WTC11 (cell line): Measurements from ENCODE around the gene KDF1. TPM values are rescaled to one million over a fixed set of nuclear protein-coding genes. Genes with fewer than 3 reads are reported as not detected.

Experiments
- ATAC-seq: fragments of 200-7000 bp; cut with Tn5 transposase; 2 replicates; pipeline ENCODE4 v1.10.0; 2021; ENCODE audit warnings: mild to moderate bottlenecking, moderate library complexity
- CTCF ChIA-PET: fragments of 300-600 bp; sonication (Branson Sonifier 250); formaldehyde crosslinking; loops from one replicate; lab custom pipeline; 2021; ENCODE audit warnings: antibody characterized with exemption; lab: Charles Lee
- POLR2A ChIA-PET: fragments of 350-600 bp; sonication (Branson Sonifier 250); formaldehyde crosslinking; loops from one replicate; lab custom pipeline; 2021; ENCODE audit warnings: antibody characterized with exemption; lab: Charles Lee
- DNase-seq: peaks from one replicate; pipeline ENCODE4 v3.0.0; 2021; ENCODE audit warnings: low spot score
- H3K27ac Mint-ChIP-seq: 2 replicates; pipeline ENCODE4 v1.8.0; 2021; ENCODE audit warnings: mixed read lengths
- H3K27me3 Mint-ChIP-seq: 2 replicates; pipeline ENCODE4 v1.8.0; 2021; ENCODE audit warnings: low read depth, mild to moderate bottlenecking, moderate library complexity, mixed read lengths
- H3K36me3 Mint-ChIP-seq: 2 replicates; pipeline ENCODE4 v1.8.0; 2021; ENCODE audit warnings: mixed read lengths
- H3K4me1 Mint-ChIP-seq: 2 replicates; pipeline ENCODE4 v1.8.0; 2022; ENCODE audit warnings: mixed read lengths
- H3K4me3 Mint-ChIP-seq: 2 replicates; pipeline ENCODE4 v1.8.0; 2021; ENCODE audit warnings: mild to moderate bottlenecking, moderate library complexity, mixed read lengths
- H3K9me3 Mint-ChIP-seq: 2 replicates; pipeline ENCODE4 v1.8.0; 2021; ENCODE audit warnings: mixed read lengths
- ATF1 ChIP-seq: sonication (generic); formaldehyde crosslinking; IDR thresholded peaks from 2 replicates; pipeline ENCODE4 v1.8.1; 2023; ENCODE audit warnings: mild to moderate bottlenecking, moderate library complexity, missing genetic modification reagents
- CBFB ChIP-seq: sonication (generic); formaldehyde crosslinking; IDR thresholded peaks from 2 replicates; pipeline ENCODE4 v1.8.1; 2022; ENCODE audit warnings: mild to moderate bottlenecking, low read depth, missing genetic modification reagents
- CREB1 ChIP-seq: sonication (generic); formaldehyde crosslinking; IDR thresholded peaks from 2 replicates; pipeline ENCODE4 v1.8.0; 2023; ENCODE audit warnings: mild to moderate bottlenecking, missing genetic modification reagents
- FOXK1 ChIP-seq: sonication (generic); formaldehyde crosslinking; IDR thresholded peaks from 2 replicates; pipeline ENCODE4 v1.8.0; 2022; ENCODE audit warnings: mild to moderate bottlenecking, moderate library complexity, missing genetic modification reagents
- FOXP1 ChIP-seq: sonication (generic); formaldehyde crosslinking; IDR thresholded peaks from 2 replicates; pipeline ENCODE4 v1.8.0; 2022; ENCODE audit warnings: missing genetic modification reagents, mild to moderate bottlenecking, moderate library complexity, borderline replicate concordance
- NR1H2 ChIP-seq: sonication (generic); formaldehyde crosslinking; IDR thresholded peaks from 2 replicates; pipeline ENCODE4 v1.9.0; 2021; ENCODE audit warnings: mild to moderate bottlenecking, moderate library complexity, missing genetic modification reagents
- SMAD3 ChIP-seq: sonication (generic); formaldehyde crosslinking; IDR thresholded peaks from 2 replicates; pipeline ENCODE4 v1.8.0; 2022; ENCODE audit warnings: missing genetic modification reagents, mild to moderate bottlenecking, borderline replicate concordance
- SP1 ChIP-seq: sonication (generic); formaldehyde crosslinking; conservative IDR thresholded peaks from 2 replicates; pipeline ENCODE4 v1.8.1; 2022; ENCODE audit warnings: missing genetic modification reagents
- ZNF121 ChIP-seq: sonication (generic); formaldehyde crosslinking; IDR thresholded peaks from 2 replicates; pipeline ENCODE4 v1.8.0; 2023; ENCODE audit warnings: missing genetic modification reagents
- ZNF138 ChIP-seq: sonication (generic); formaldehyde crosslinking; conservative IDR thresholded peaks from 2 replicates; pipeline ENCODE4 v1.8.1; 2022; ENCODE audit warnings: mild to moderate bottlenecking, moderate library complexity, missing genetic modification reagents
- ZNF219 ChIP-seq: sonication (generic); formaldehyde crosslinking; IDR thresholded peaks from 2 replicates; pipeline ENCODE4 v1.8.0; 2023; ENCODE audit warnings: missing genetic modification reagents, mild to moderate bottlenecking, borderline replicate concordance
- ZNF396 ChIP-seq: fragments of 250-450 bp; sonication (Bioruptor Pico); IDR thresholded peaks from 2 replicates; pipeline ENCODE4 v1.8.0; 2021; ENCODE audit warnings: mild to moderate bottlenecking, moderate library complexity, borderline replicate concordance
- ZNF423 ChIP-seq: fragments of 250-450 bp; sonication (Bioruptor Pico); IDR thresholded peaks from 2 replicates; pipeline ENCODE4 v2.1.2; 2022; ENCODE audit warnings: mild to moderate bottlenecking, moderate library complexity
- total RNA-seq: library from RNA; stranded (reverse); gene quantifications from 3 replicates; pipeline ENCODE4 v1.2.3, GENCODE V29; 2021
- TF ChIP-seq, protein P1 (sequence below): sonication (generic); formaldehyde crosslinking; conservative IDR thresholded peaks from 2 replicates; pipeline ENCODE4 v1.8.1; 2022; ENCODE audit warnings: mild to moderate bottlenecking, missing genetic modification reagents
- TF ChIP-seq, protein P2 (sequence below): sonication (generic); formaldehyde crosslinking; IDR thresholded peaks from 2 replicates; pipeline ENCODE4 v1.8.1; 2023; ENCODE audit warnings: mild to moderate bottlenecking, missing genetic modification reagents
- TF ChIP-seq, protein P3 (sequence below): sonication (generic); formaldehyde crosslinking; IDR thresholded peaks from 2 replicates; pipeline ENCODE4 v1.8.0; 2022; ENCODE audit warnings: mild to moderate bottlenecking, missing genetic modification reagents
- TF ChIP-seq, protein P4 (sequence below): sonication (generic); formaldehyde crosslinking; IDR thresholded peaks from 2 replicates; pipeline ENCODE4 v1.8.1; 2022; ENCODE audit warnings: low read depth, missing genetic modification reagents, borderline replicate concordance
- TF ChIP-seq, protein P5 (sequence below): sonication (generic); formaldehyde crosslinking; IDR thresholded peaks from 2 replicates; pipeline ENCODE4 v1.8.1; 2023; ENCODE audit warnings: mild to moderate bottlenecking, missing genetic modification reagents, moderate library complexity
- TF ChIP-seq, protein P6 (sequence below): sonication (generic); formaldehyde crosslinking; IDR thresholded peaks from 2 replicates; pipeline ENCODE4 v1.8.0; 2022; ENCODE audit warnings: mild to moderate bottlenecking, missing genetic modification reagents
- TF ChIP-seq, protein P7 (sequence below): fragments of 250-450 bp; sonication (Bioruptor Pico); IDR thresholded peaks from 2 replicates; pipeline ENCODE4 v1.9.0; 2021; ENCODE audit warnings: moderate library complexity, mild to moderate bottlenecking, inconsistent platforms, borderline replicate concordance
- TF ChIP-seq, protein P8 (sequence below): sonication (generic); formaldehyde crosslinking; IDR thresholded peaks from 2 replicates; pipeline ENCODE4 v1.8.0; 2023; ENCODE audit warnings: mild to moderate bottlenecking, missing genetic modification reagents
- TF ChIP-seq, protein P9 (sequence below): sonication (generic); formaldehyde crosslinking; IDR thresholded peaks from 2 replicates; pipeline ENCODE4 v1.8.1; 2023; ENCODE audit warnings: mild to moderate bottlenecking, missing genetic modification reagents

KDF1 gene
- total RNA-seq, 1 experiment from 2014 or later: 19.0 TPM

DNA sequence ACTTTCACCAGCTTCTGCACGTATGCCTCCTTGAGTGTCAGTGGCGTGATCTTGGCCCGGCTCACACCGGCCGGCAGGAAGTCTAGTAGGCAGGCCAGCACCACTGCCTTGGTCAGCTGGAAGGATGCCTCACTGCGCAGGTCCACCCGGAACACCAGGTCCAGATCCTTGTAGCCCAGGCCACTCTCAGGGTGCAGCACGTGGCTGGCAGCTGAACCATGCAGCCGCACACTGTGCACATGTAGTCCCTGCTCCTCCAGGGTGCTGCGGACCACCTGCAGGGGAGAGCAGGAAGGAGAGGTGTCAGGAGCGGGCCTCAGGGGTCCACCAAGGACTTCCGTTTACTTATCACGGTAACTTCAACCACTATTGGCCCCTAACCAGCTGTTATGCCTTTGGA is 46.4 kb upstream of the KDF1 start:
- CTCF ChIA-PET: interaction anchor here (0.9 to 8.2 kb wide), 10 partner anchors 11 to 389 kb away, joined by 3 to 126 read pairs (median 8); partner anchors contain the start of gene TRNP1
- peaks cover 85% of the 10 kb centered on the region for H3K4me1 Mint-ChIP-seq
- no peak for ATAC-seq
- no peaks in the 10 kb centered on the region for H3K27me3 Mint-ChIP-seq
- DNase-seq: no peak
- H3K27ac Mint-ChIP-seq: peak overlapping the region; percentile 93
- H3K36me3 Mint-ChIP-seq: peaks cover 60% of the 10 kb centered on the region
- TF ChIP-seq CBFB (CRISPR knock-in tag): no peak
- peak; percentile 82 for TF ChIP-seq ZNF121 (CRISPR knock-in tag)
- TF ChIP-seq SP1 (CRISPR knock-in tag): peak; percentile 35; the same call in 1 of the 2 replicates
- TF ChIP-seq, protein P1, sequence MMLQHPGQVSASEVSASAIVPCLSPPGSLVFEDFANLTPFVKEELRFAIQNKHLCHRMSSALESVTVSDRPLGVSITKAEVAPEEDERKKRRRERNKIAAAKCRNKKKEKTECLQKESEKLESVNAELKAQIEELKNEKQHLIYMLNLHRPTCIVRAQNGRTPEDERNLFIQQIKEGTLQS (CRISPR knock-in tag): no peak
- no peak for TF ChIP-seq ZNF396 (CRISPR knock-in tag)
- TF ChIP-seq, protein P2, sequence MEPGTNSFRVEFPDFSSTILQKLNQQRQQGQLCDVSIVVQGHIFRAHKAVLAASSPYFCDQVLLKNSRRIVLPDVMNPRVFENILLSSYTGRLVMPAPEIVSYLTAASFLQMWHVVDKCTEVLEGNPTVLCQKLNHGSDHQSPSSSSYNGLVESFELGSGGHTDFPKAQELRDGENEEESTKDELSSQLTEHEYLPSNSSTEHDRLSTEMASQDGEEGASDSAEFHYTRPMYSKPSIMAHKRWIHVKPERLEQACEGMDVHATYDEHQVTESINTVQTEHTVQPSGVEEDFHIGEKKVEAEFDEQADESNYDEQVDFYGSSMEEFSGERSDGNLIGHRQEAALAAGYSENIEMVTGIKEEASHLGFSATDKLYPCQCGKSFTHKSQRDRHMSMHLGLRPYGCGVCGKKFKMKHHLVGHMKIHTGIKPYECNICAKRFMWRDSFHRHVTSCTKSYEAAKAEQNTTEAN (CRISPR knock-in tag): no peak
- TF ChIP-seq, protein P3, sequence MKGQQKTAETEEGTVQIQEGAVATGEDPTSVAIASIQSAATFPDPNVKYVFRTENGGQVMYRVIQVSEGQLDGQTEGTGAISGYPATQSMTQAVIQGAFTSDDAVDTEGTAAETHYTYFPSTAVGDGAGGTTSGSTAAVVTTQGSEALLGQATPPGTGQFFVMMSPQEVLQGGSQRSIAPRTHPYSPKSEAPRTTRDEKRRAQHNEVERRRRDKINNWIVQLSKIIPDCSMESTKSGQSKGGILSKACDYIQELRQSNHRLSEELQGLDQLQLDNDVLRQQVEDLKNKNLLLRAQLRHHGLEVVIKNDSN (CRISPR knock-in tag): peak; percentile 67; the same call in 1 of the 2 replicates
- TF ChIP-seq, protein P4, sequence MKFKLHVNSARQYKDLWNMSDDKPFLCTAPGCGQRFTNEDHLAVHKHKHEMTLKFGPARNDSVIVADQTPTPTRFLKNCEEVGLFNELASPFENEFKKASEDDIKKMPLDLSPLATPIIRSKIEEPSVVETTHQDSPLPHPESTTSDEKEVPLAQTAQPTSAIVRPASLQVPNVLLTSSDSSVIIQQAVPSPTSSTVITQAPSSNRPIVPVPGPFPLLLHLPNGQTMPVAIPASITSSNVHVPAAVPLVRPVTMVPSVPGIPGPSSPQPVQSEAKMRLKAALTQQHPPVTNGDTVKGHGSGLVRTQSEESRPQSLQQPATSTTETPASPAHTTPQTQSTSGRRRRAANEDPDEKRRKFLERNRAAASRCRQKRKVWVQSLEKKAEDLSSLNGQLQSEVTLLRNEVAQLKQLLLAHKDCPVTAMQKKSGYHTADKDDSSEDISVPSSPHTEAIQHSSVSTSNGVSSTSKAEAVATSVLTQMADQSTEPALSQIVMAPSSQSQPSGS: no peak
- TF ChIP-seq SMAD3 (CRISPR knock-in tag): 0 out of 2 replicates have a peak, but pooled peaks have one; percentile 13
- TF ChIP-seq, protein P5, sequence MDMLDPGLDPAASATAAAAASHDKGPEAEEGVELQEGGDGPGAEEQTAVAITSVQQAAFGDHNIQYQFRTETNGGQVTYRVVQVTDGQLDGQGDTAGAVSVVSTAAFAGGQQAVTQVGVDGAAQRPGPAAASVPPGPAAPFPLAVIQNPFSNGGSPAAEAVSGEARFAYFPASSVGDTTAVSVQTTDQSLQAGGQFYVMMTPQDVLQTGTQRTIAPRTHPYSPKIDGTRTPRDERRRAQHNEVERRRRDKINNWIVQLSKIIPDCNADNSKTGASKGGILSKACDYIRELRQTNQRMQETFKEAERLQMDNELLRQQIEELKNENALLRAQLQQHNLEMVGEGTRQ: peak; percentile 70
- peak; percentile 75; the same call in 1 of the 2 replicates for TF ChIP-seq FOXP1
- 0 out of 2 replicates have a peak, but pooled peaks have one; percentile 38 for TF ChIP-seq ATF1
- peak; percentile 91 for TF ChIP-seq ZNF423 (CRISPR knock-in tag)
- TF ChIP-seq, protein P6, sequence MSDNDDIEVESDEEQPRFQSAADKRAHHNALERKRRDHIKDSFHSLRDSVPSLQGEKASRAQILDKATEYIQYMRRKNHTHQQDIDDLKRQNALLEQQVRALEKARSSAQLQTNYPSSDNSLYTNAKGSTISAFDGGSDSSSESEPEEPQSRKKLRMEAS (CRISPR knock-in tag): peak; percentile 87
- TF ChIP-seq ZNF219: no peak
- TF ChIP-seq NR1H2: no peak
- TF ChIP-seq CREB1: peak; percentile 54; the same call in 1 of the 2 replicates
- TF ChIP-seq, all 79 proteins: peak for 10
- POLR2A ChIA-PET: interaction anchor here (0.5 to 5.5 kb wide), 7 partner anchors 9 to 116 kb away, joined by 3 to 43 read pairs (median 5); partner anchors contain the start of genes GPN2 and TRNP1
- Mint-ChIP-seq H3K9me3 (no peaks in the 10 kb centered on the region), H3K4me3 (no peak overlapping the region)

DNA sequence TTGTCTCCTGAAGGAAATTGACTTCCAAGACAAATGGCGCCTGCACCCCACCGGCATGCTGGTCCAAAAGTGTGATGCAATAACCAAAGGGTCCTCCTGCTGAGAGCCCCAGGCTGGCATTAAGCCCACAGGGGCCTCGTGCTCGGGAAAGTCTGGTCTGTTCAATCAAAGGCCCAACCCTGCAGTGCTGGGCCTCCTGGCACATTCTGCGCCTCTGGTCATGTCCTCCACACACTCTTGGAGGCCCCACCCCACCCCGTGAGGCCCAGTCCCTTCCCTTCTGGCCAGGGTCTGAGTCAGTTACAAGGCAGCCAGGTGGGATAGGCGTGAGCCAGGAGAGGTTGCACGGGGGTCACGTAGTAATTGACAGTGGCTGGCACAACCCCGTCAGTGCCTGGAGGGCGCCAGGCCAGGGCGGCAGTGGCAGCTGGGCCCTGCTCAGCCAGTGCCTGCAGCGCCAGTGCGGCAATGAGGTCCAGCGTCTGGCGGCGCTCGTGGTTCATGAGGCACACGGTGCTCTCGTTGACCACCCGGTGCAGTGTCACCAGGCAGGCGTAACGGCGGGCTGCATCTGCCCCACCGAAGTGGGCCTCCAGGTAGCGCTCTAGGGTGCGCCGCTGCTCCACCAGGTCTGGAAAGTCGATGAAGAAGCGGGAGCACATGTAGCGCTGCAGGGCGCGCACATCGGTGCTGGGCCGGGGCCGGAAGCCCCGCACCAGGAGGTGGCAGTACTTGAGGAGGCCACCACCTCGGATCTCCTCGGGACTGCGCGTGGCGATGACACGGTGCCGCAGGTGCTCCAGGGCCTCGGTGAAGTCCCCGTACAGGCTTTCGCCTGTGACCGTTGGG is 45.6 kb upstream of the KDF1 start:
- ChIA-PET POLR2A (interaction anchor here (1.5 to 5.5 kb wide), 3 partner anchors 8 to 15 kb away, joined by 3 to 43 read pairs (median 10); partner anchors contain the start of gene TRNP1), CTCF (interaction anchor here (0.5 to 8.2 kb wide), 7 partner anchors 9 to 92 kb away, joined by 3 to 126 read pairs (median 9); partner anchors contain the start of gene TRNP1)
- peak; percentile 1; the same call in 1 of the 2 replicates for ATAC-seq
- Mint-ChIP-seq H3K4me1 (peaks cover 87% of the 10 kb centered on the region), H3K36me3 (peaks cover 58% of the 10 kb centered on the region), H3K27me3 (no peaks in the 10 kb centered on the region), H3K4me3 (no peak overlapping the region), H3K9me3 (no peaks in the 10 kb centered on the region), H3K27ac (peak overlapping the region; percentile 93)
- DNase-seq: peak; percentile 51
- TF ChIP-seq, protein P7, sequence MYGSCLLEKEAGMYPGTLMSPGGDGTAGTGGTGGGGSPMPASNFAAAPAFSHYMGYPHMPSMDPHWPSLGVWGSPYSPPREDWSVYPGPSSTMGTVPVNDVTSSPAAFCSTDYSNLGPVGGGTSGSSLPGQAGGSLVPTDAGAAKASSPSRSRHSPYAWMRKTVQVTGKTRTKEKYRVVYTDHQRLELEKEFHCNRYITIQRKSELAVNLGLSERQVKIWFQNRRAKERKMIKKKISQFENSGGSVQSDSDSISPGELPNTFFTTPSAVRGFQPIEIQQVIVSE (CRISPR knock-in tag): no peak
- TF ChIP-seq, protein P8, sequence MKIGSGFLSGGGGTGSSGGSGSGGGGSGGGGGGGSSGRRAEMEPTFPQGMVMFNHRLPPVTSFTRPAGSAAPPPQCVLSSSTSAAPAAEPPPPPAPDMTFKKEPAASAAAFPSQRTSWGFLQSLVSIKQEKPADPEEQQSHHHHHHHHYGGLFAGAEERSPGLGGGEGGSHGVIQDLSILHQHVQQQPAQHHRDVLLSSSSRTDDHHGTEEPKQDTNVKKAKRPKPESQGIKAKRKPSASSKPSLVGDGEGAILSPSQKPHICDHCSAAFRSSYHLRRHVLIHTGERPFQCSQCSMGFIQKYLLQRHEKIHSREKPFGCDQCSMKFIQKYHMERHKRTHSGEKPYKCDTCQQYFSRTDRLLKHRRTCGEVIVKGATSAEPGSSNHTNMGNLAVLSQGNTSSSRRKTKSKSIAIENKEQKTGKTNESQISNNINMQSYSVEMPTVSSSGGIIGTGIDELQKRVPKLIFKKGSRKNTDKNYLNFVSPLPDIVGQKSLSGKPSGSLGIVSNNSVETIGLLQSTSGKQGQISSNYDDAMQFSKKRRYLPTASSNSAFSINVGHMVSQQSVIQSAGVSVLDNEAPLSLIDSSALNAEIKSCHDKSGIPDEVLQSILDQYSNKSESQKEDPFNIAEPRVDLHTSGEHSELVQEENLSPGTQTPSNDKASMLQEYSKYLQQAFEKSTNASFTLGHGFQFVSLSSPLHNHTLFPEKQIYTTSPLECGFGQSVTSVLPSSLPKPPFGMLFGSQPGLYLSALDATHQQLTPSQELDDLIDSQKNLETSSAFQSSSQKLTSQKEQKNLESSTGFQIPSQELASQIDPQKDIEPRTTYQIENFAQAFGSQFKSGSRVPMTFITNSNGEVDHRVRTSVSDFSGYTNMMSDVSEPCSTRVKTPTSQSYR (CRISPR knock-in tag): peak; percentile 46; the same call in 1 of the 2 replicates
- TF ChIP-seq ZNF138 (CRISPR knock-in tag) (peak; percentile 77; the same call in 1 of the 2 replicates), FOXK1 (CRISPR knock-in tag) (peak; percentile 32; the same call in 1 of the 2 replicates), FOXP1 (0 out of 2 replicates have a peak, but pooled peaks have one; percentile 44), CBFB (CRISPR knock-in tag) (0 out of 2 replicates have a peak, but pooled peaks have one; percentile 28)
- TF ChIP-seq, protein P9, sequence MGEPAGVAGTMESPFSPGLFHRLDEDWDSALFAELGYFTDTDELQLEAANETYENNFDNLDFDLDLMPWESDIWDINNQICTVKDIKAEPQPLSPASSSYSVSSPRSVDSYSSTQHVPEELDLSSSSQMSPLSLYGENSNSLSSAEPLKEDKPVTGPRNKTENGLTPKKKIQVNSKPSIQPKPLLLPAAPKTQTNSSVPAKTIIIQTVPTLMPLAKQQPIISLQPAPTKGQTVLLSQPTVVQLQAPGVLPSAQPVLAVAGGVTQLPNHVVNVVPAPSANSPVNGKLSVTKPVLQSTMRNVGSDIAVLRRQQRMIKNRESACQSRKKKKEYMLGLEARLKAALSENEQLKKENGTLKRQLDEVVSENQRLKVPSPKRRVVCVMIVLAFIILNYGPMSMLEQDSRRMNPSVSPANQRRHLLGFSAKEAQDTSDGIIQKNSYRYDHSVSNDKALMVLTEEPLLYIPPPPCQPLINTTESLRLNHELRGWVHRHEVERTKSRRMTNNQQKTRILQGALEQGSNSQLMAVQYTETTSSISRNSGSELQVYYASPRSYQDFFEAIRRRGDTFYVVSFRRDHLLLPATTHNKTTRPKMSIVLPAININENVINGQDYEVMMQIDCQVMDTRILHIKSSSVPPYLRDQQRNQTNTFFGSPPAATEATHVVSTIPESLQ: no peak
